Epidermal melanocyte (primary cell): ENCODE results near the gene NKX3-2.

ENCODE experiments used
- DNase-seq: peaks from one replicate; pipeline ENCODE4 v3.0.0; 2011; ENCODE audit warnings: low spot score; ENCODE audit not compliant: insufficient read length

The NKX3-2 gene

GRCh38 chr4:13504374-13504773, 39.9 kb downstream of the NKX3-2 start:
- DNase-seq, result no peak

- DNase-seq, result no peak
Observed at GRCh38 chr4:13498469-13498868, 45.8 kb downstream of the NKX3-2 start.

GRCh38 chr4:13496605-13497004, 47.7 kb downstream of the NKX3-2 start:
- no peak for DNase-seq

- no peak for DNase-seq
Observed at GRCh38 chr4:13495753-13496152, 48.6 kb downstream of the NKX3-2 start.

GRCh38 chr4:13493793-13494192, 50.5 kb downstream of the NKX3-2 start:
- no peak for DNase-seq

- DNase-seq, result no peak
Observed at GRCh38 chr4:13492747-13493146, 51.6 kb downstream of the NKX3-2 start.
